HepG2 (cell line): ENCODE results near the gene KSR1. TPM values are rescaled to one million over a fixed set of nuclear protein-coding genes. Genes with fewer than 3 reads are reported as not detected.
A peak's percentile ranks its signal among the peaks of the same experiment; 100 is the strongest.

Experiments used
- CTCF ChIP-seq: sonication (generic); formaldehyde crosslinking; IDR thresholded peaks from 2 replicates; pipeline ENCODE4 v1.5.0; 2020; ENCODE audit warnings: mild to moderate bottlenecking, missing genetic modification reagents, moderate library complexity
- FOSL2 ChIP-seq: sonication (generic); formaldehyde crosslinking; IDR thresholded peaks from 2 replicates; pipeline ENCODE4 v1.4.0; 2020; ENCODE audit warnings: missing genetic modification reagents
- FOXK2 ChIP-seq: fragments of 450-650 bp; IDR thresholded peaks from 2 replicates; pipeline ENCODE4 v1.6.1; 2016
- HOXA3 ChIP-seq: sonication (generic); formaldehyde crosslinking; IDR thresholded peaks from 2 replicates; pipeline ENCODE4 v1.5.0; 2020; ENCODE audit warnings: missing genetic modification reagents
- KLF16 ChIP-seq, 2 experiments: sonication (generic) in 1 of 2; formaldehyde crosslinking in 1 of 2; IDR thresholded peaks; 2 replicates each; pipeline versions ENCODE4 v1.6.1 to v1.8.0; 2016 to 2023; ENCODE audit warnings: missing genetic modification reagents in 2 of 2, missing compliant biosample characterization in 1 of 2
- MED13 ChIP-seq: sonication (generic); formaldehyde crosslinking; IDR thresholded peaks from 2 replicates; pipeline ENCODE4 v1.5.0; 2020; ENCODE audit warnings: missing genetic modification reagents
- NAIF1 ChIP-seq: sonication (generic); formaldehyde crosslinking; IDR thresholded peaks from 2 replicates; pipeline ENCODE4 v1.5.0; 2020; ENCODE audit warnings: mild to moderate bottlenecking, missing genetic modification reagents, borderline replicate concordance
- RARA ChIP-seq: IDR thresholded peaks from 2 replicates; pipeline ENCODE4 v1.6.1; 2016; ENCODE audit warnings: missing genetic modification reagents, missing compliant biosample characterization
- SP140L ChIP-seq: sonication (generic); formaldehyde crosslinking; IDR thresholded peaks from 2 replicates; pipeline ENCODE4 v1.4.0; 2020; ENCODE audit warnings: missing genetic modification reagents, borderline replicate concordance
- TCF12 ChIP-seq, 2 experiments: fragments of 450-650 bp in 1 of 2; sonication (generic) in 1 of 2; formaldehyde crosslinking in 1 of 2; IDR thresholded peaks; 2 replicates each; pipeline versions ENCODE4 v1.6.1 to v1.8.0; 2017 to 2022; ENCODE audit warnings: antibody characterized with exemption in 1 of 2, mild to moderate bottlenecking in 1 of 2, missing genetic modification reagents in 1 of 2, moderate library complexity in 1 of 2
- ZBTB14 ChIP-seq: sonication (generic); formaldehyde crosslinking; IDR thresholded peaks from 2 replicates; pipeline ENCODE4 v1.4.0; 2020; ENCODE audit warnings: missing genetic modification reagents
- ZFP37 ChIP-seq: sonication (generic); formaldehyde crosslinking; IDR thresholded peaks from 2 replicates; pipeline ENCODE4 v1.4.0; 2020; ENCODE audit warnings: missing genetic modification reagents, borderline replicate concordance
- ZGPAT ChIP-seq: IDR thresholded peaks from 2 replicates; pipeline ENCODE4 v1.6.1; 2016; ENCODE audit warnings: mild to moderate bottlenecking
- ZKSCAN1 ChIP-seq: fragments of 150-350 bp; IDR thresholded peaks from 2 replicates; pipeline ENCODE4 v1.6.1; 2014; ENCODE audit warnings: low read length
- ZMYM2 ChIP-seq: sonication (generic); formaldehyde crosslinking; IDR thresholded peaks from 2 replicates; pipeline ENCODE4 v1.8.0; 2022; ENCODE audit warnings: mild to moderate bottlenecking, missing genetic modification reagents
- ZNF317 ChIP-seq: sonication (generic); formaldehyde crosslinking; IDR thresholded peaks from 2 replicates; pipeline ENCODE4 v1.5.0; 2020; ENCODE audit warnings: mild to moderate bottlenecking, missing genetic modification reagents
- polyA plus RNA-seq, 8 experiments: library from polyadenylated mRNA; depleted of rRNA in 3 of 8; stranded (reverse) in 7 of 8; unstranded in 1 of 8; fragments of >200 nt; fragmentation: Illumina TruSeq in 4 of 8; extraction: Trizol in 4 of 8; gene quantifications; 2 replicates each; pipeline versions ENCODE4 v1.2.1 to v1.2.3, GENCODE V29; 2011 to 2016; ENCODE audit warnings: low read depth in 4 of 8, missing spikeins in 1 of 8, mixed read lengths in 1 of 8; ENCODE audit not compliant: insufficient read depth in 1 of 8
- total RNA-seq, 5 experiments: library from RNA; depleted of rRNA; stranded (reverse); fragments of >200 nt; fragmentation: Illumina TruSeq; extraction: Trizol; gene quantifications; 2 replicates each; pipeline ENCODE4 v1.2.3, GENCODE V29; 2016; ENCODE audit warnings: low read depth in 1 of 5
- TF ChIP-seq, protein P1 (sequence below): IDR thresholded peaks from 2 replicates; pipeline ENCODE4 v1.4.0; 2020; ENCODE audit warnings: mild to moderate bottlenecking, missing genetic modification reagents
- TF ChIP-seq, protein P2 (sequence below): sonication (generic); formaldehyde crosslinking; IDR thresholded peaks from 2 replicates; pipeline ENCODE4 v1.9.0; 2021; ENCODE audit warnings: missing genetic modification reagents, mild to moderate bottlenecking, borderline replicate concordance
- TF ChIP-seq, protein P3 (sequence below): sonication (generic); IDR thresholded peaks from 2 replicates; pipeline ENCODE4 v1.6.1; 2016; ENCODE audit warnings: low read depth, borderline replicate concordance

The KSR1 gene
- total and polyA plus RNA-seq, 2 of the 13 experiments (the other 11 are each of a cell fraction or from before 2014, with no cell fraction given) = 10.1 to 16.6 TPM

DNA sequence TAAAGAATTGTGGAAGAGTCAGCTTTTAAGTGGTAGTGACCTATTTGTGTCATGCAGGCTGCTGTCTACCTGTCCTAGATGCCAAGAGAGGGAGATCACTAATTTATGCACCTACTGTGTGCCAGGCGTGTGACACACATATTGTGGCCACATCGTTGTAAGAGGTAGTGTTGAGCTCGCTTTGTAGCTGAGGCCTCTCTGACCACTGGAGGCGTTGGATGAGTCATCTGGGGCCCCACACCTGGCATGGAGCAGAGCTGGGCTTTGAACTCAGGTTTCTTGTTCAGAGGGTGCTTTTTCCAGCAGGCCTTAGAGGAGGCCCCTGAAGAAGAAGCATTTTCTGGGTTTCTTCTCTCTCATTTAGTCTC, 122.5 kb downstream of the KSR1 start (continued):
- TF ChIP-seq, protein P1, sequence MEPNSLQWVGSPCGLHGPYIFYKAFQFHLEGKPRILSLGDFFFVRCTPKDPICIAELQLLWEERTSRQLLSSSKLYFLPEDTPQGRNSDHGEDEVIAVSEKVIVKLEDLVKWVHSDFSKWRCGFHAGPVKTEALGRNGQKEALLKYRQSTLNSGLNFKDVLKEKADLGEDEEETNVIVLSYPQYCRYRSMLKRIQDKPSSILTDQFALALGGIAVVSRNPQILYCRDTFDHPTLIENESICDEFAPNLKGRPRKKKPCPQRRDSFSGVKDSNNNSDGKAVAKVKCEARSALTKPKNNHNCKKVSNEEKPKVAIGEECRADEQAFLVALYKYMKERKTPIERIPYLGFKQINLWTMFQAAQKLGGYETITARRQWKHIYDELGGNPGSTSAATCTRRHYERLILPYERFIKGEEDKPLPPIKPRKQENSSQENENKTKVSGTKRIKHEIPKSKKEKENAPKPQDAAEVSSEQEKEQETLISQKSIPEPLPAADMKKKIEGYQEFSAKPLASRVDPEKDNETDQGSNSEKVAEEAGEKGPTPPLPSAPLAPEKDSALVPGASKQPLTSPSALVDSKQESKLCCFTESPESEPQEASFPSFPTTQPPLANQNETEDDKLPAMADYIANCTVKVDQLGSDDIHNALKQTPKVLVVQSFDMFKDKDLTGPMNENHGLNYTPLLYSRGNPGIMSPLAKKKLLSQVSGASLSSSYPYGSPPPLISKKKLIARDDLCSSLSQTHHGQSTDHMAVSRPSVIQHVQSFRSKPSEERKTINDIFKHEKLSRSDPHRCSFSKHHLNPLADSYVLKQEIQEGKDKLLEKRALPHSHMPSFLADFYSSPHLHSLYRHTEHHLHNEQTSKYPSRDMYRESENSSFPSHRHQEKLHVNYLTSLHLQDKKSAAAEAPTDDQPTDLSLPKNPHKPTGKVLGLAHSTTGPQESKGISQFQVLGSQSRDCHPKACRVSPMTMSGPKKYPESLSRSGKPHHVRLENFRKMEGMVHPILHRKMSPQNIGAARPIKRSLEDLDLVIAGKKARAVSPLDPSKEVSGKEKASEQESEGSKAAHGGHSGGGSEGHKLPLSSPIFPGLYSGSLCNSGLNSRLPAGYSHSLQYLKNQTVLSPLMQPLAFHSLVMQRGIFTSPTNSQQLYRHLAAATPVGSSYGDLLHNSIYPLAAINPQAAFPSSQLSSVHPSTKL (CRISPR knock-in tag) = 0 out of 2 replicates have a peak, but pooled peaks have one; percentile 8
- peak; percentile 22; the same call in 1 of the 2 replicates for TF ChIP-seq CTCF (CRISPR knock-in tag)
- no peak for TF ChIP-seq NAIF1 (CRISPR knock-in tag)
- no peak for TF ChIP-seq ZGPAT (CRISPR knock-in tag)
- no peak for TF ChIP-seq ZNF317 (CRISPR knock-in tag)
- TF ChIP-seq MED13 (CRISPR knock-in tag) = no peak
- TF ChIP-seq, protein P2, sequence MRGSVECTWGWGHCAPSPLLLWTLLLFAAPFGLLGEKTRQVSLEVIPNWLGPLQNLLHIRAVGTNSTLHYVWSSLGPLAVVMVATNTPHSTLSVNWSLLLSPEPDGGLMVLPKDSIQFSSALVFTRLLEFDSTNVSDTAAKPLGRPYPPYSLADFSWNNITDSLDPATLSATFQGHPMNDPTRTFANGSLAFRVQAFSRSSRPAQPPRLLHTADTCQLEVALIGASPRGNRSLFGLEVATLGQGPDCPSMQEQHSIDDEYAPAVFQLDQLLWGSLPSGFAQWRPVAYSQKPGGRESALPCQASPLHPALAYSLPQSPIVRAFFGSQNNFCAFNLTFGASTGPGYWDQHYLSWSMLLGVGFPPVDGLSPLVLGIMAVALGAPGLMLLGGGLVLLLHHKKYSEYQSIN = no peak
- TF ChIP-seq, protein P3, sequence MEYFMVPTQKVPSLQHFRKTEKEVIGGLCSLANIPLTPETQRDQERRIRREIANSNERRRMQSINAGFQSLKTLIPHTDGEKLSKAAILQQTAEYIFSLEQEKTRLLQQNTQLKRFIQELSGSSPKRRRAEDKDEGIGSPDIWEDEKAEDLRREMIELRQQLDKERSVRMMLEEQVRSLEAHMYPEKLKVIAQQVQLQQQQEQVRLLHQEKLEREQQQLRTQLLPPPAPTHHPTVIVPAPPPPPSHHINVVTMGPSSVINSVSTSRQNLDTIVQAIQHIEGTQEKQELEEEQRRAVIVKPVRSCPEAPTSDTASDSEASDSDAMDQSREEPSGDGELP = peak; percentile 28; the same call in 1 of the 2 replicates
- TF ChIP-seq HOXA3 (CRISPR knock-in tag) = peak; percentile 13; the same call in 1 of the 2 replicates
- no peak for TF ChIP-seq ZFP37 (CRISPR knock-in tag)
- peak; percentile 98 for TF ChIP-seq ZKSCAN1
- TF ChIP-seq ZBTB14 = no peak
- peak; percentile 97 for TF ChIP-seq FOSL2
- no peak for TF ChIP-seq KLF16 (CRISPR knock-in tag; IDR thresholded peaks at IDR 0.05)
- TF ChIP-seq SP140L = no peak
- no peak for TF ChIP-seq FOXK2
- TF ChIP-seq ZMYM2 (CRISPR knock-in tag) = peak; percentile 70; the same call in 1 of the 2 replicates
- no peak for TF ChIP-seq RARA
- TF ChIP-seq TCF12 (IDR thresholded peaks at IDR 0.05) = no peak
- no peak for TF ChIP-seq TCF12 (CRISPR knock-in tag; IDR thresholded peaks at IDR 0.05)
